H1 (cell line): ENCODE measurements around the gene SCCPDH. TPM values are rescaled to one million over a fixed set of nuclear protein-coding genes. Genes with fewer than 3 reads are reported as not detected.

Source experiments
- ATF2 ChIP-seq: IDR thresholded peaks from 2 replicates; pipeline ENCODE4 v1.6.1; 2012; ENCODE audit warnings: low read length, inconsistent platforms
- CHD1 ChIP-seq: IDR thresholded peaks from 2 replicates; pipeline ENCODE4 v1.6.1; 2012; ENCODE audit warnings: low read depth, low read length, improper control_type of control experiment
- HDAC6 ChIP-seq: IDR thresholded peaks from one replicate; pipeline ENCODE4 v1.7.1; 2012; ENCODE audit warnings: low read depth, mild to moderate bottlenecking, inconsistent platforms, low read length, moderate library complexity
- KDM5A ChIP-seq: fragments of 200-600 bp; IDR thresholded peaks from 2 replicates; pipeline ENCODE4 v1.7.1; 2012; ENCODE audit warnings: mild to moderate bottlenecking, low read length, inconsistent platforms, mixed read lengths
- RAD21 ChIP-seq, 2 experiments: IDR thresholded peaks in 1 of 2; conservative IDR thresholded peaks in 1 of 2; 2 replicates each; pipeline ENCODE4 v1.6.1; 2011; ENCODE audit warnings: low read depth in 2 of 2, low read length in 2 of 2, improper control_type of control experiment in 1 of 2, inconsistent platforms in 1 of 2, mild to moderate bottlenecking in 1 of 2, moderate library complexity in 1 of 2
- SIN3A ChIP-seq, 2 experiments: IDR thresholded peaks in 1 of 2; conservative IDR thresholded peaks in 1 of 2; 2 replicates each; pipeline ENCODE4 v1.6.1; 2011 to 2012; ENCODE audit warnings: low read length in 2 of 2, improper control_type of control experiment in 1 of 2, low read depth in 1 of 2, mild to moderate bottlenecking in 1 of 2
- SIX5 ChIP-seq: IDR thresholded peaks from 2 replicates; pipeline ENCODE4 v1.6.1; 2011; ENCODE audit warnings: mild to moderate bottlenecking, low read depth, low read length
- SP1 ChIP-seq: IDR thresholded peaks from 2 replicates; pipeline ENCODE4 v1.6.1; 2011; ENCODE audit warnings: low read depth, low read length
- TBP ChIP-seq: IDR thresholded peaks from 2 replicates; pipeline ENCODE4 v1.6.1; 2011; ENCODE audit warnings: low read depth, low read length, improper control_type of control experiment
- polyA plus RNA-seq, 7 experiments: library from polyadenylated mRNA; depleted of rRNA in 3 of 7; stranded (reverse) in 5 of 7; unstranded in 2 of 7; fragments of >200 nt in 5 of 7; fragments of 200-250 nt in 2 of 7; gene quantifications; 1 replicate in 5 of 7; 2 replicates in 1 of 7; 4 replicates in 1 of 7; pipeline versions ENCODE4 v1.2.1 to v1.2.3, GENCODE V29; 2011 to 2013; ENCODE audit warnings: missing spikeins in 2 of 7, mixed read lengths in 2 of 7
- total RNA-seq: library from RNA; stranded (reverse); fragmentation: NEBNext Ultra II Directional; extraction: Animal tissue kit (Norgen Biotek cat#: 25700); gene quantifications from 2 replicates; pipeline ENCODE4 v1.2.1, GENCODE V29; 2021

The SCCPDH gene
- total and polyA plus RNA-seq, 2 of the 8 experiments (the other 6 are each of a cell fraction or from before 2014, with no cell fraction given) = 9.5 to 17.0 TPM

GRCh38 chr1:246782120-246782900 lies 58.1 kb downstream of the SCCPDH start (continued):
- no peak for TF ChIP-seq KDM5A
- TF ChIP-seq TBP = no peak
- TF ChIP-seq RAD21 (IDR thresholded peaks at IDR 0.05 in 1 of 2, conservative IDR thresholded peaks at IDR 0.05 in 1 of 2; ENCODE audit: low read depth in 2 of 2, low read length in 2 of 2) = no peak
- no peak for TF ChIP-seq SIN3A (conservative IDR thresholded peaks at IDR 0.05 in 1 of 2, IDR thresholded peaks at IDR 0.05 in 1 of 2; ENCODE audit: low read depth in 1 of 2, low read length in 2 of 2)
- TF ChIP-seq SIX5 = no peak
- TF ChIP-seq SP1 = no peak
- TF ChIP-seq HDAC6 = no peak
- TF ChIP-seq ATF2 = no peak
- TF ChIP-seq CHD1 = no peak
- TF ChIP-seq, all 59 proteins: peak for 0
